ENCODE results near the gene GALNT3. TPM values are rescaled to one million over a fixed set of nuclear protein-coding genes. Genes with fewer than 3 reads are reported as not detected.
A peak's percentile ranks its signal among the peaks of the same experiment; 100 is the strongest.

Gene GALNT3
- total RNA-seq, 4 donors from 2014 or later = 17.2 to 230 (median 52.7) TPM

DNA sequence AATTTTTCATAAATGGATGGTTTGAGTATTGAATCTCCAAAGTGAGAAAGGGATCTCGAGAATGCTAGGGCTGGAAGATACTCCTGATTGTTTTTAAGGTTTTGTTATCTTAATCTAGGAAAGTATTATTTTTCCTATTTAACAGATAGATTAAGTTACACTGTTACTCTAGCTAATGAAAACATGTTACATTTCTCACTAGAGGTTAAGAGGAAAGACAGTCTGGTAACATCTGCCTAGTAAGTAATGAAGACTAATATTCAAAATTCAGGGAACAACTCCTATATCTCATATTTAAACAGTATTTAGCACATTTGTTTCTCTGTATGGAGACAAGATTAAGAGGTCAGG is 2.0 kb downstream of the GALNT3 start:
- in situ Hi-C loops (cut with MboI; ENCODE audit: low pct_ligation_motif_present in 1 of 4, low pct_unique_long_range_greater_than_20kb in 1 of 4, low sequenced_read_pairs in 3 of 4) (no loop called here), intact Hi-C loops (cut with DNase I; ENCODE audit: low total_unique reads) (no loop called here)
- H3K27me3 ChIP-seq = peaks cover 15% of the 10 kb centered on the region
- H3K27ac ChIP-seq = peak overlapping the region in 2 of 4 donors; percentile 91 to 93
- no peak for DNase-seq
- no peaks in the 10 kb centered on the region for H3K36me3 ChIP-seq
- peaks cover 0 to 33% (median 7%) of the 10 kb centered on the region in 4 donors for H3K4me1 ChIP-seq
- H3K4me3 ChIP-seq = peak overlapping the region in 2 of 4 donors; percentile 58 to 71
- 28% methylated on average over 1 of the region's 1 CpG; no CpG with 5 or more reads in 1 of the 2 donors for WGBS, 2 donors (ENCODE audit: low coverage in 1 of 2)
- H3K9me3 ChIP-seq = no peaks in the 10 kb centered on the region
- TF ChIP-seq POLR2AphosphoS5 (IDR thresholded peaks at IDR 0.05) (no peak), EP300 (IDR thresholded peaks at IDR 0.05; ENCODE audit: low read depth) (no peak), POLR2A (IDR thresholded peaks at IDR 0.05) (no peak)
- TF ChIP-seq, protein P1, sequence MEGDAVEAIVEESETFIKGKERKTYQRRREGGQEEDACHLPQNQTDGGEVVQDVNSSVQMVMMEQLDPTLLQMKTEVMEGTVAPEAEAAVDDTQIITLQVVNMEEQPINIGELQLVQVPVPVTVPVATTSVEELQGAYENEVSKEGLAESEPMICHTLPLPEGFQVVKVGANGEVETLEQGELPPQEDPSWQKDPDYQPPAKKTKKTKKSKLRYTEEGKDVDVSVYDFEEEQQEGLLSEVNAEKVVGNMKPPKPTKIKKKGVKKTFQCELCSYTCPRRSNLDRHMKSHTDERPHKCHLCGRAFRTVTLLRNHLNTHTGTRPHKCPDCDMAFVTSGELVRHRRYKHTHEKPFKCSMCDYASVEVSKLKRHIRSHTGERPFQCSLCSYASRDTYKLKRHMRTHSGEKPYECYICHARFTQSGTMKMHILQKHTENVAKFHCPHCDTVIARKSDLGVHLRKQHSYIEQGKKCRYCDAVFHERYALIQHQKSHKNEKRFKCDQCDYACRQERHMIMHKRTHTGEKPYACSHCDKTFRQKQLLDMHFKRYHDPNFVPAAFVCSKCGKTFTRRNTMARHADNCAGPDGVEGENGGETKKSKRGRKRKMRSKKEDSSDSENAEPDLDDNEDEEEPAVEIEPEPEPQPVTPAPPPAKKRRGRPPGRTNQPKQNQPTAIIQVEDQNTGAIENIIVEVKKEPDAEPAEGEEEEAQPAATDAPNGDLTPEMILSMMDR (IDR thresholded peaks at IDR 0.05) = no peak

DNA sequence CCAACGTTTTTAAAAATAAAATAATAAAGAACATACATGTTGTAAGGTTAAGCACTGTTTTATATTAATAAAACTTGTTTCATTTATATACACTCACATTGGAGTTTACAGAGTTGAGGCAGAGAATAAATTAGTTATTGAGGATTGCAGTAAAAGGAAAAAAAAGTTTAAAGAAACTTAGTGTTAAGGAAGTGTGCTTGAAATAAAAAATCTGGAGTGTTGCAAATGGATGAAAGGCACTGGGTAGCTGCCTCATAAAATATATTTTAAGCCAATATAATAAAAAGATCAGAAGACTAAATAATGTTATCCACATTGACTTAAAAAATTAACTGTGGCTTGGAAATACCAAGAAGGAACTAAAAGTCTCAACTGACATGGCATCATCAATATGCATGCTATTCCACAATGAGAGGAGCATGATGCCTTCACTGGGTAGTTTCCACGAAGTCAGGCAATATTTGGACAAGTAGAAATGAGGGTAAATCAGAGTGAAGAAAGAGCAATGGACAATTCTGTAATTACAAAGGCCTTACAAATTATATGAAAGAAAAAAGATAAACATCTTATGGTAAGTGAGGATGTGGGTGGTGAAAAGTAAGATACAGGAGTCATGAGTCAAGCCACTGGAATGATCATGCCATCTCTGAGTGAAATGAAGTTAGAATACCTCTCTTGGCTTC is 2.5 kb downstream of the GALNT3 start:
- in situ Hi-C loops (cut with MboI; ENCODE audit: low pct_ligation_motif_present in 1 of 4, low pct_unique_long_range_greater_than_20kb in 1 of 4, low sequenced_read_pairs in 3 of 4) (no loop called here), intact Hi-C loops (cut with DNase I; ENCODE audit: low total_unique reads) (no loop called here)
- Histone ChIP-seq H3K4me3 (no peak overlapping the region), H3K4me1 (peaks cover 0 to 34% (median 7%) of the 10 kb centered on the region in 4 donors), H3K9me3 (no peaks in the 10 kb centered on the region), H3K36me3 (no peaks in the 10 kb centered on the region), H3K27ac (peak overlapping the region in 2 of 4 donors; percentile 91 to 93), H3K27me3 (peaks cover 15% of the 10 kb centered on the region)
- 46 to 48% methylated on average over 2 of the region's 2 CpGs for WGBS, 2 donors (ENCODE audit: low coverage in 1 of 2)
- DNase-seq = no peak
- TF ChIP-seq EP300 (IDR thresholded peaks at IDR 0.05; ENCODE audit: low read depth) (no peak), POLR2AphosphoS5 (IDR thresholded peaks at IDR 0.05) (no peak), POLR2A (IDR thresholded peaks at IDR 0.05) (no peak)
- TF ChIP-seq, protein P1 (IDR thresholded peaks at IDR 0.05) = no peak

DNA sequence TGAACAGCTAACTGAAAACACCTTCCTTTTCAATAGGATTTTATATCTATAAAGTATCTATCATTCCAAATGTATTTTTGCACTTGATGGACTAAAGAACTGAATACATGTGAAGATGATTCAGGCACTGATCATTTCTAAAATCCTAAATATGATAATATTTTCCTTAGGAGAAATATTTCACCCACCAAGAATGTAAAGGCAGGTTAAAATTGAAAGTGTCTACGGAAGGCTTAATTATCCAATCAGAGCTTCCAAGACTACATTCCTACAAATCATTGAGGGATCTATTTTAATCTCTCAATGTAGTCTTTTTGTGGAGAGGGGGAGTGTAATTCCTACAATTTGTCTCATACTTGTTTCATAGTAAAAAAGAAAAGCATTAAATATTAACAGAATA is 3.6 kb downstream of the GALNT3 start:
- WGBS, 2 donors (ENCODE audit: low coverage in 1 of 2) = 95 to 100% methylated on average over 1 of the region's 1 CpG
- in situ Hi-C loops (cut with MboI; ENCODE audit: low pct_ligation_motif_present in 1 of 4, low pct_unique_long_range_greater_than_20kb in 1 of 4, low sequenced_read_pairs in 3 of 4) (no loop called here), intact Hi-C loops (cut with DNase I; ENCODE audit: low total_unique reads) (no loop called here)
- TF ChIP-seq POLR2A (IDR thresholded peaks at IDR 0.05) (no peak), POLR2AphosphoS5 (IDR thresholded peaks at IDR 0.05) (no peak), EP300 (IDR thresholded peaks at IDR 0.05; ENCODE audit: low read depth) (no peak)
- TF ChIP-seq, protein P1 (IDR thresholded peaks at IDR 0.05) = no peak
- no peak for DNase-seq
- Histone ChIP-seq H3K9me3 (no peaks in the 10 kb centered on the region), H3K27ac (no peak overlapping the region), H3K27me3 (peaks cover 15% of the 10 kb centered on the region), H3K4me3 (no peak overlapping the region), H3K4me1 (peaks cover 0 to 38% (median 4%) of the 10 kb centered on the region in 4 donors), H3K36me3 (no peaks in the 10 kb centered on the region)

DNA sequence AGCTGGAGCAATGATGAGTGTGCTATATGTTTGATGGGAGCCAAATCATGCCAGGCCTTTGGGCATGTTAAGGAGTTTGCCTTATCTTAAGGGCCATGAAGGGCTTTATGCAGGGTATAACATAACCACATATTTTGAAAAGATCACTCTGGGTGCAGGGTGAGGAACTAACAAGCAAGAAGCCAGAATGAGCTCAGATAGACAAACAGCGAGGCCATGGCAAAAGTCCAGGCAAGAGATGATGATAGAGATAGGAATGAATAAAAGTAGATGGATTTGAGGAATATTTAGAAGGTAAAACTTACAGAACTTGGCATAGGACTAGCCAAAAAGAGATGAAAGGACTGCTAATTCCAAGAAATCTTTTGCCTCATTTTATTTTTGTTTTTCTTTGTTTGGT is 6.7 kb downstream of the GALNT3 start:
- H3K27ac ChIP-seq = no peak overlapping the region
- in situ Hi-C loops (cut with MboI; ENCODE audit: low pct_ligation_motif_present in 1 of 4, low pct_unique_long_range_greater_than_20kb in 1 of 4, low sequenced_read_pairs in 3 of 4) = no loop called here
- WGBS, 2 donors (ENCODE audit: low coverage in 1 of 2) = 69 to 75% methylated on average over 1 of the region's 1 CpG

More for the DNA sequence above, 6.7 kb downstream of the GALNT3 start:
- Histone ChIP-seq H3K27me3 (no peaks in the 10 kb centered on the region), H3K36me3 (no peaks in the 10 kb centered on the region), H3K4me3 (no peak overlapping the region), H3K9me3 (no peaks in the 10 kb centered on the region), H3K4me1 (peaks cover 0 to 25% (median 3%) of the 10 kb centered on the region in 4 donors)
- intact Hi-C loops (cut with DNase I; ENCODE audit: low total_unique reads) = no loop called here
- TF ChIP-seq EP300 (IDR thresholded peaks at IDR 0.05; ENCODE audit: low read depth) = no peak
- TF ChIP-seq POLR2A (IDR thresholded peaks at IDR 0.05) = no peak
- TF ChIP-seq, protein P1 (IDR thresholded peaks at IDR 0.05) = no peak
- no peak for TF ChIP-seq POLR2AphosphoS5 (IDR thresholded peaks at IDR 0.05)
- DNase-seq = no peak
